HUES64 (cell line): ENCODE measurements around the gene MVK.

Experiments
- H3K27ac ChIP-seq: 2 replicates; pipeline ENCODE4 v1.7.0; 2013; ENCODE audit warnings: low read depth, low read length, inconsistent platforms
- H3K27me3 ChIP-seq: 2 replicates; pipeline ENCODE4 v1.6.1; 2013; ENCODE audit warnings: mild to moderate bottlenecking, low read length; ENCODE audit not compliant: insufficient read depth
- H3K36me3 ChIP-seq: 2 replicates; pipeline ENCODE4 v1.6.1; 2013; ENCODE audit warnings: mild to moderate bottlenecking, low read length; ENCODE audit not compliant: insufficient read depth
- H3K4me1 ChIP-seq: 2 replicates; pipeline ENCODE4 v1.6.1; 2013; ENCODE audit warnings: mild to moderate bottlenecking, low read length, moderate library complexity; ENCODE audit not compliant: insufficient read depth
- H3K4me3 ChIP-seq: 2 replicates; pipeline ENCODE4 v1.5.1; 2013; ENCODE audit warnings: mild to moderate bottlenecking, low read length, moderate library complexity
- H3K9ac ChIP-seq: 2 replicates; pipeline ENCODE4 v1.6.1; 2013; ENCODE audit warnings: mild to moderate bottlenecking, low read depth, low read length
- H3K9me3 ChIP-seq: 2 replicates; pipeline ENCODE4 v1.6.1; 2013; ENCODE audit warnings: low read depth, low read length; ENCODE audit not compliant: insufficient read depth
- WGBS: fragments of 150-250, 120-280 bp; methylation state at CpG from one replicate; pipeline ENCODE4 v1.1.7; 2013; ENCODE audit warnings: missing lambda C conversion rate; 5-methylcytosine and 5-hydroxymethylcytosine counted together

MVK gene

GRCh38 chr12:109638735-109639134 is 65.1 kb downstream of the MVK start:
- WGBS: 100% methylated on average over 3 of the region's 4 CpGs
- Histone ChIP-seq H3K9ac (no peak overlapping the region), H3K4me3 (no peak overlapping the region), H3K36me3 (no peaks in the 10 kb centered on the region), H3K9me3 (no peaks in the 10 kb centered on the region), H3K27ac (no peak overlapping the region), H3K4me1 (peaks cover 4% of the 10 kb centered on the region; the same call in 1 of the 2 replicates), H3K27me3 (no peaks in the 10 kb centered on the region)

- Histone ChIP-seq H3K36me3 (no peaks in the 10 kb centered on the region), H3K4me1 (peaks cover 4% of the 10 kb centered on the region; the same call in 1 of the 2 replicates), H3K9ac (no peak overlapping the region), H3K4me3 (no peak overlapping the region), H3K27me3 (no peaks in the 10 kb centered on the region), H3K27ac (no peak overlapping the region), H3K9me3 (no peaks in the 10 kb centered on the region)
- WGBS: 82% methylated on average over 8 of the region's 10 CpGs
Observed at GRCh38 chr12:109639151-109639872, 65.7 kb downstream of the MVK start.

GRCh38 chr12:109640961-109641360 is 67.4 kb downstream of the MVK start:
- Histone ChIP-seq H3K27me3 (no peaks in the 10 kb centered on the region), H3K4me1 (peaks cover 4% of the 10 kb centered on the region; the same call in 1 of the 2 replicates), H3K9ac (no peak overlapping the region), H3K9me3 (no peaks in the 10 kb centered on the region), H3K27ac (no peak overlapping the region), H3K4me3 (no peak overlapping the region), H3K36me3 (no peaks in the 10 kb centered on the region)
- 82% methylated on average over 3 of the region's 3 CpGs for WGBS

GRCh38 chr12:109641422-109641821 is 67.8 kb downstream of the MVK start:
- Histone ChIP-seq H3K27ac (no peak overlapping the region), H3K4me1 (peaks cover 4% of the 10 kb centered on the region; the same call in 1 of the 2 replicates), H3K9ac (no peak overlapping the region), H3K36me3 (no peaks in the 10 kb centered on the region), H3K9me3 (no peaks in the 10 kb centered on the region), H3K27me3 (no peaks in the 10 kb centered on the region), H3K4me3 (no peak overlapping the region)
- 100% methylated on average over 1 of the region's 2 CpGs for WGBS

- no peaks in the 10 kb centered on the region for H3K4me1 ChIP-seq
- no peaks in the 10 kb centered on the region for H3K9me3 ChIP-seq
- H3K4me3 ChIP-seq: no peak overlapping the region
- no peaks in the 10 kb centered on the region for H3K36me3 ChIP-seq
- H3K27me3 ChIP-seq: no peaks in the 10 kb centered on the region
- no peak overlapping the region for H3K9ac ChIP-seq
- WGBS: 84% methylated on average over 10 of the region's 10 CpGs
- no peak overlapping the region for H3K27ac ChIP-seq
Observed at GRCh38 chr12:109642506-109643132, 69.0 kb downstream of the MVK start.

- Histone ChIP-seq H3K4me1 (no peaks in the 10 kb centered on the region), H3K27me3 (no peaks in the 10 kb centered on the region), H3K9me3 (no peaks in the 10 kb centered on the region), H3K36me3 (no peaks in the 10 kb centered on the region), H3K4me3 (no peak overlapping the region), H3K9ac (no peak overlapping the region), H3K27ac (no peak overlapping the region)
- 92% methylated on average over 11 of the region's 11 CpGs for WGBS
Observed at GRCh38 chr12:109645194-109645593, 71.6 kb downstream of the MVK start.

- no peaks in the 10 kb centered on the region for H3K9me3 ChIP-seq
- no peaks in the 10 kb centered on the region for H3K27me3 ChIP-seq
- H3K4me1 ChIP-seq: no peaks in the 10 kb centered on the region
- no peaks in the 10 kb centered on the region for H3K36me3 ChIP-seq
- no peak overlapping the region for H3K27ac ChIP-seq
- WGBS: 91% methylated on average over 10 of the region's 11 CpGs
- no peak overlapping the region for H3K9ac ChIP-seq
- no peak overlapping the region for H3K4me3 ChIP-seq
Observed at GRCh38 chr12:109645708-109646107, 72.1 kb downstream of the MVK start.
